NOMO-1 treated with dmso at 0.1 percent for 144 hours (cell line): Measurements from ENCODE around the gene TAF3.

Source experiments
- DNase-seq: peaks from one replicate; lab custom pipeline; 2025; ENCODE audit not compliant: unreplicated experiment; lab: John Stamatoyannopoulos, UW

TAF3 gene

GRCh38 chr10:8054494-8055407, 236.4 kb downstream of the TAF3 start, which contains the start of gene GATA3:
Gene GATA3 (plus strand): TSS chr10:8054688. CDS start chr10:8055656, 968 bp downstream.
- DNase-seq: no peak

DNA sequence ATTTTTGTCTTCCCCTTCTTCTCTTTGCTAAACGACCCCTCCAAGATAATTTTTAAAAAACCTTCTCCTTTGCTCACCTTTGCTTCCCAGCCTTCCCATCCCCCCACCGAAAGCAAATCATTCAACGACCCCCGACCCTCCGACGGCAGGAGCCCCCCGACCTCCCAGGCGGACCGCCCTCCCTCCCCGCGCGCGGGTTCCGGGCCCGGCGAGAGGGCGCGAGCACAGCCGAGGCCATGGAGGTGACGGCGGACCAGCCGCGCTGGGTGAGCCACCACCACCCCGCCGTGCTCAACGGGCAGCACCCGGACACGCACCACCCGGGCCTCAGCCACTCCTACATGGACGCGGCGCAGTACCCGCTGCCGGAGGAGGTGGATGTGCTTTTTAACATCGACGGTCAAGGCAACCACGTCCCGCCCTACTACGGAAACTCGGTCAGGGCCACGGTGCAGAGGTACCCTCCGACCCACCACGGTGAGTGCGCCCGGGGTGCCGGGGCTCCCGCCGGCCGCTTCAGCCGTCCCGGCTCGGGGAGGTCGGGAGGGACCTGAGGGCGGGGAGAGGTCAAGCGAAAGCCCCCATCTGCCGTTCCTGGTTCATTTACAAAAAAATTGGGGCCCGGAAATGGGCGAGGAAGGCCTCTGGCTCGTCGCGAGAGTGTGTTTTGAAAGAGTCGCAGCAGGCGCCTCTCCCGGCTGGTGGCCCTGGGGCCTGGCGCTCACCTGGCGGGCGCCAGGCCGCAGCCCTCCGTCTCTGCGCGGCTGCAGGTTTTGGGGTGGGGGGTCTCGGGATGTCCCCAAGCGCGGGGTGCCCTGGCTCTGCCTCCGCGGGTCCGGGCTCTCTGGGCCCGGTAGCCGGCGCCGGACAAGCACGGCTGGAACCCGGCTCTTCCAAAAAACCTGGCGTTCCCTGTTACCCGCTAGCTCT, 237.4 kb downstream of the TAF3 start:
- DNase-seq: no peak

DNA sequence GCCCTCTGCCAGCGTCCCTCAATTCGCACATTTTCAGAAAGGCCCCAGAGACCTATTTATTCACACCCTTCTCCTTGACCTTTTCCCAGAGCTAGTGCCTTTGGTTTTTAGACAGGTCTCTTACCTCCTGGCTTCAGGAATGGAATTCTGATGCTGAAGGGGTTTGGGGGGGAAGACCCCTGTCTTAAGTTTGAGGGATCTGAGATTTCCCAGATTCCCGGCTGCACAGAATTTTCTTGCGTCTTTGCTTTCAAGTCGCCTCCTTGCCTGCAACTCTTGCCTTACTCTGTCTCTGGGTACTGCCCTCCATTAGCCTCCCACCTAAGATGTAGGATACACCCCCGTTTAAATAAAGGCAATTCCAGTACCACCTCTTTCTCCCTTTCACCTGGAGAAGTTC, 238.1 kb downstream of the TAF3 start:
- DNase-seq: no peak

DNA sequence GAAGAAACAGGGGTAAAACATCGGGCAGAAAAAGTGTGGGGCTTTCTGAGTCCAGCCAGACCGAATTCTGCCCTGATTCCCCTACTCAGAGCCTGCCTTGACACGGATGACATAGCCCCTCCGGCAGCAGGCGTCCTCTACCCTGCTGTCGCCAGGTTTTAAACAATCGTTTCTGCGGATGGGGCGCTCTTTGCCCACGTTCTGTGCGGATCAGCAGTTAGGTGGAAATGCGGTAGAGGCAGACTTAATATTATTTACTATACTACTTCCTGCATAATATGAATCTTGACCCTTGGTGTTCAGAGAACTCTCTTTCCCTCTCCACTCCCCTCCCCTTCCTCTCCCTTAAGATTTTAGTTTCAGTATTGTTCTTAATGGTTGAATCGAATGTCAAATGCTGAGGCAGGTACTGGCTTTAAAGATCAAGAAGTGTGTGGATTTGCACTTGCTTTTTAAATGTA, 238.6 kb downstream of the TAF3 start:
- DNase-seq: no peak

- no peak for DNase-seq
These were observed 239.4 kb downstream of the TAF3 start for GRCh38 chr10:8057636-8058273.

- no peak for DNase-seq
These were observed 240.2 kb downstream of the TAF3 start for GRCh38 chr10:8058274-8059111.

- no peak for DNase-seq
These were observed 241.1 kb downstream of the TAF3 start for GRCh38 chr10:8059191-8059936.

GRCh38 chr10:8060010-8060703, 241.9 kb downstream of the TAF3 start:
- no peak for DNase-seq

- DNase-seq: no peak
These were observed 242.4 kb downstream of the TAF3 start for GRCh38 chr10:8060704-8061121.

- no peak for DNase-seq
These were observed 243.2 kb downstream of the TAF3 start for GRCh38 chr10:8061274-8062211.

DNA sequence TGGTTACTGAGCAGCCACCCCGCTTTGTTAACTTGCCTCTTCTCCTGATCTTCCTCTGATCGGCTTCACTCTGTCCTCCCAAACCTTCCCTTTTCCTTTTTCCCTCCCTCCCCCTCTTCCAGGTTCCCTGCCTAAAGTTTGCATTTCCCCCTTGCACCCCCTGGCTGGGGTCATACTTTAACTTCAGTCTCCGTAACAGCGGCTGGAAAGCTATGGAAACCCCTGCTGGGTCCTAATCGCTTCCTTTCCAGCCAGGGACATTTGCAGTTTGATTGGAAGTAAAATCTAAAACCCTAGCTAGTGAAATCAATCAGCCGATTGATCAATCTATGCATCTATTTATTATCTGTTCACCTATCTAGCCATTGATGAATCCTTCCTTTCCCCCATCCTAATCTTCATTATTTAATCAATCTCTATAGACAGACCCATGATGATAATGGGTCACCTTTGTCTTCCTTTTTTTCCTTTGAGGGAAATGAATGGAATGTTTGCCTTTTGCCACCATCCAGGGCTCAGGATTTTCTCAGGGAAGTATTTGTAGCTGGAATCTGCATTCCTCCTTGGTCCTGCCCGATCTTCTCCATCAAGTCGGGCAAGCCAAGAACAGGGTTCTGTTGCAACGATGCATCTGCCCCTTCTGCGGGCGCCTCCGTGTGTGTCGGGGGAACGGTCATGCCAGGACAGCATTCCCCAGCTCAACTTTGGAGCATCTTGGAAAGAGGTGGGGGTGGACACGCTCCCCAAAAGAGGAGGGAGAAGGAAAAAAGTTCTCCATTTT, 245.0 kb downstream of the TAF3 start:
- DNase-seq: no peak

GRCh38 chr10:8063935-8064334, 245.6 kb downstream of the TAF3 start:
- no peak for DNase-seq

GRCh38 chr10:8064436-8064835, 246.1 kb downstream of the TAF3 start:
- DNase-seq: no peak

GRCh38 chr10:8065651-8066050, 247.3 kb downstream of the TAF3 start:
- DNase-seq: no peak

GRCh38 chr10:8066124-8066523, 247.8 kb downstream of the TAF3 start:
- DNase-seq: no peak
